ENCODE results near the gene MPND. TPM values are rescaled to one million over a fixed set of nuclear protein-coding genes. Genes with fewer than 3 reads are reported as not detected.
A peak's percentile ranks its signal among the peaks of the same experiment; 100 is the strongest.
"Not testable (repeated sequence)": the region's sequence is repeated elsewhere in the genome, so short reads cannot be mapped to it uniquely, and the experiment has no call there.

MPND gene
- total RNA-seq, 1 donor from 2014 or later: 19.2 TPM

GRCh38 chr19:4318460-4318859 is 24.9 kb upstream of the MPND start:
- intact Hi-C loops (cut with micrococcal nuclease): no loop called here
- DNase-seq (no peak), ATAC-seq (no peak)

GRCh38 chr19:4319067-4319718 is 24.2 kb upstream of the MPND start:
- no peak for ATAC-seq
- DNase-seq: no peak
- intact Hi-C loops (cut with micrococcal nuclease): no loop called here

- intact Hi-C loops (cut with micrococcal nuclease): no loop called here
- no peak for ATAC-seq
- DNase-seq: no peak
Measured at GRCh38 chr19:4320419-4320818, 22.9 kb upstream of the MPND start.

- ATAC-seq: no peak
- intact Hi-C loops (cut with micrococcal nuclease): no loop called here
- DNase-seq: no peak
Measured at GRCh38 chr19:4322942-4323665, 20.3 kb upstream of the MPND start.

GRCh38 chr19:4323692-4324091 is 19.7 kb upstream of the MPND start:
- no peak for ATAC-seq
- no peak for DNase-seq
- intact Hi-C loops (cut with micrococcal nuclease): no loop called here

- DNase-seq (no peak), ATAC-seq (no peak)
- intact Hi-C loops (cut with micrococcal nuclease): no loop called here
Measured at GRCh38 chr19:4324228-4324627, 19.1 kb upstream of the MPND start.

- ATAC-seq (no peak), DNase-seq (no peak)
- intact Hi-C loops (cut with micrococcal nuclease): no loop called here
Measured at GRCh38 chr19:4326215-4326836, 17.0 kb upstream of the MPND start.

GRCh38 chr19:4326837-4327251 is 16.5 kb upstream of the MPND start:
- ATAC-seq (no peak), DNase-seq (no peak)
- intact Hi-C loops (cut with micrococcal nuclease): no loop called here

GRCh38 chr19:4327252-4327876 is 16.0 kb upstream of the MPND start:
- DNase-seq (peak; percentile 84), ATAC-seq (peak; percentile 60)
- intact Hi-C loops (cut with micrococcal nuclease): no loop called here

- DNase-seq (no peak), ATAC-seq (no peak)
- intact Hi-C loops (cut with micrococcal nuclease): no loop called here
Measured at GRCh38 chr19:4327877-4328242, 15.5 kb upstream of the MPND start.

GRCh38 chr19:4328243-4328990 is 14.9 kb upstream of the MPND start:
- peak; percentile 92 for ATAC-seq
- peak; percentile 97 for DNase-seq

GRCh38 chr19:4328991-4329681 is 14.2 kb upstream of the MPND start:
- intact Hi-C loops (cut with micrococcal nuclease); DNase-seq; ATAC-seq: not testable (repeated sequence)

More at GRCh38 chr19:4328243-4328990, 14.9 kb upstream of the MPND start:
- intact Hi-C loops (cut with micrococcal nuclease): no loop called here

- ATAC-seq (no peak), DNase-seq (no peak)
- intact Hi-C loops (cut with micrococcal nuclease): no loop called here
Measured at GRCh38 chr19:4329858-4330257, 13.5 kb upstream of the MPND start.

GRCh38 chr19:4334929-4335570 is 8.3 kb upstream of the MPND start:
- DNase-seq (no peak), ATAC-seq (no peak)
- intact Hi-C loops (cut with micrococcal nuclease): no loop called here

GRCh38 chr19:4337906-4338440 is 5.4 kb upstream of the MPND start:
- ATAC-seq: no peak
- intact Hi-C loops (cut with micrococcal nuclease): no loop called here
- DNase-seq: peak; percentile 40

- DNase-seq (peak; percentile 31), ATAC-seq (no peak)
- intact Hi-C loops (cut with micrococcal nuclease): no loop called here
Measured at GRCh38 chr19:4338441-4339355, 4.7 kb upstream of the MPND start, which contains the start of gene STAP2. STAP2 (minus strand) TSS chr19:4338827; CDS start chr19:4338753, 74 bp downstream.

- DNase-seq: no peak
- peak; percentile 10 for ATAC-seq
- intact Hi-C loops (cut with micrococcal nuclease): no loop called here
Measured at GRCh38 chr19:4342314-4342614, 1.1 kb upstream of the MPND start.
